GM04504 (cell line): ENCODE data around the gene WDR37.
"Not testable (repeated sequence)": the region's sequence is repeated elsewhere in the genome, so short reads cannot be mapped to it uniquely, and the experiment has no call there.

ENCODE experiments used
- DNase-seq: peaks from one replicate; pipeline ENCODE4 v3.0.0-alpha.2; 2012; ENCODE audit warnings: low read depth

Gene WDR37

GRCh38 chr10:1041514-1041913 is 14.7 kb upstream of the WDR37 start:
- no peak for DNase-seq

GRCh38 chr10:1043532-1043995 is 12.6 kb upstream of the WDR37 start:
- no peak for DNase-seq

GRCh38 chr10:1044146-1044545 is 12.0 kb upstream of the WDR37 start:
- no peak for DNase-seq

GRCh38 chr10:1044964-1045363 is 11.2 kb upstream of the WDR37 start:
- no peak for DNase-seq

DNA sequence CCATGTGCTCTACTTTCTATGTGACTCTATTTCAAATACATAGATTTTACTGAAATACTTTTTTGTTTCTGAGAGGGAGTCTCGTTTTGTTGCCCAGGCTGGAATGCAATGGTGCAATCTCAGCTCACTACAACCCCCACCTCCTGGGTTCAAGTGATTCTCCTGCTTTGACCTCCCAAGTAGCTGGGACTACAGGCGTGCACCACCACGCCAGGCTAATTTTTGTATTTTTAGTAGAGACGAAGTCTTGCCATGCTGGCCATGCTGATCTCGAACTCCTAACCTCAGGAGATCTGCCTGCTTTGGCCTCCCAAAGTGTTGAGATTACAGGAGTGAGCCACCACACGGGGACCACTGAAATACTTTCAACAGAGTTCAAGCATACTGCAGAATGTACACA is 10.8 kb upstream of the WDR37 start:
- DNase-seq, result no peak

DNA sequence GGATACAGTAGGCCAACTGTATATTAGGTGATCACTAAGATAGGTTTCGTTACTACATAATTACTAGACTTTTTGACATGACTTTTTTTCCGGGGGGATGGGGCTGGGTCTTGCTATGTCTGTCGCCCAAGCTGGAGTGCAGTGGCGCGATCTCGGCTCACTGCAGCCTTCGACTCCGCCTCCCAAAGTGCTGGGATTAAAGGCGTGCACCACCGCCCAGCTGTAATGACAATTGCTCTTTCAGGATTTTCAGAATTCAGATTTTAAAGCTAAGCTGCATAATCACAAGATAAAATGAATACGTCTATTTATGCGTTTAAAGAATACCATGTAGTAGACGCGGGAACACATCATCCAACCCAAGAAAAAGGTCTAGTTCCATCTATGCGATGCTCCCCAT is 8.2 kb upstream of the WDR37 start:
- no peak for DNase-seq

DNA sequence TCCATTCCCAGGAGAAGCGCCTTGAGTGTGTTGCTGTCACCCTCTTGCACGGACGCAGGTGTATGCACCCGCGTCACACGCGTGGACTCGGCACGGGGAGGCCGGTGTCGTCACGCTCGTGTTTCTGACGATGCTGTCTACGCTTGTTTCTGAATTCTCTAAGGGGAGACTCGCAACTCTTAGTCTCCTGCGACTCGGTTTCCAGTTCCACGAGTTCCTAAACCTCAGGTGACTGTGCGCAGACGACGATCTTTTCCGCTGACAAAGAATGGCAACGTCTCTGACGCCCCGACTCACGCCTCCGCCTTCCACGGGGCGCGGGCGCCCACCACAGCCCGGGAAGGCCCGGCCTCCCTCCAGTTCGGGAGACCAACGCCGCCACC is 7.8 kb upstream of the WDR37 start:
- DNase-seq, result no peak

DNA sequence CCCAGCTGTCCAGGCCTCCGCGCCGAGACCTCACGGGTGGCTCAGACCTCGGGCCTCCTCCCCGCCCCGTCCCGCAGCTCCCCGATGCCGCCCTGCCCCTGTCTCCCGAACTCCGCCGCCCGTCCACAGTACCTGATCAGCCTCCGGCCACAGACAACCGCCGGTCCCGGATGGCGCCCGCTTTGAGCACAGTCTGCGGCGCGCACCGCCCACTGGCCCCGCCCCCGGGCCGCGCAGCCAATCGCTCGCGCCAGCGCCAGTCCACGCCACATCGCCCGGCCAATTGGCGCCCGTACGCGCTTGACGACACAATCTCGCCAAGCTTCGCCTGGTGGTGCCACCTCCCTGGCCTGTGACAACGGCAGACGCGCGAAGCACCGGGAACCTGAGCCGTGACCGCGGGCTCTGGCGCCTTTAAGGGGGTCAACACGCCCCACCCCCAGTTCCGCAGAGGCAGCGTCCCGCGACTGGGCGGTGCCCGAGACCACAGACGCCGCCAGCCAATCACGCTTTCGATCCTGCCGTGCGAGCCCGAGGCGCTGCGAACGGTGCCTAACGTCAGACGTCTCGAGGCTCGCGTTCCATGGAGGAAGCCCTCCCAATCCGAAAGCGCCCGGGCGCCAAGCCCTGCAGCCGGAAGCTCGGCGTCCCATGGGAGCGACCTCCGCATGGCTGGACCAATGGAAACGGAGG is 7.3 kb upstream of the WDR37 start, which contains the start of gene IDI1:
Gene IDI1 (minus strand): TSS at position 388 of the 693 bp plus-strand sequence. CDS start 116 bp downstream, at position 272.
- peak; percentile 97 for DNase-seq

GRCh38 chr10:1049425-1049958 is 6.7 kb upstream of the WDR37 start:
- no peak for DNase-seq

DNA sequence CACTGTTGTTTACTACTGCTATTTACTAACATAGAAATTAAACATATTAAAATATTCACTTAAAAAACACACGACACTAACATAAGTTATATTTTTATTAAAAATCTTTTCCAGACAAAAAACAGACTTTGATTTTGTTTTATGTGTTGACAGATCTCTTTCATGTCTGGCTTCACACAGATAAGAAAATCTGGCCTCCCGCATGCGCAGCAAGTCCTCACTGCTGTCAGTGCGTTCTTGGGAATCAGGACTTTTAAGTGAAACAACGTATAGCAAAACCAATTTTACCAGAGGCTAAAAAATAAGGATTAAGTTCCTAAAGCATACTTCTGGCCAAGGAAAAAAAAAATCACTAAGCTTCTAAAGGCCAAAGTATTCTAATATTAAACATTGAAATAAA is 6.0 kb upstream of the WDR37 start:
- DNase-seq, result no peak

DNA sequence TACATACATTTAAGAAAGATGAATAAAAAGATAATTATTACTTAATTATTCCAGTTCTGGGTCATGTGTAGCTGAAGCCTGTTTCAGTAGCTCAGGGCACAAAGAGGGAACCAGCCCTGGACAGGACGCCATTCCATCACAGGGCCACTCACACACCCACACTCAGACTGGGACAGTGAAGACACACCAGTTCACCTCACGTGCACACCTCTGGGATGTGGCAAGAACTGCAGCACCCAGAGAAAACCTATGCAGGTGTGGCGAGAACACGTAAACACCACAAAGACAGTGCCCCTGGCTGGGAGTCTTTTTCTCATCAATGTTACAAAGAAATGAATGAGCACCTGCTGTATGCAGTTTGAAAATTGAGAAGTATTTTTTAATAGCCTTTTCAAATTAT is 5.6 kb upstream of the WDR37 start:
- DNase-seq, result no peak

DNA sequence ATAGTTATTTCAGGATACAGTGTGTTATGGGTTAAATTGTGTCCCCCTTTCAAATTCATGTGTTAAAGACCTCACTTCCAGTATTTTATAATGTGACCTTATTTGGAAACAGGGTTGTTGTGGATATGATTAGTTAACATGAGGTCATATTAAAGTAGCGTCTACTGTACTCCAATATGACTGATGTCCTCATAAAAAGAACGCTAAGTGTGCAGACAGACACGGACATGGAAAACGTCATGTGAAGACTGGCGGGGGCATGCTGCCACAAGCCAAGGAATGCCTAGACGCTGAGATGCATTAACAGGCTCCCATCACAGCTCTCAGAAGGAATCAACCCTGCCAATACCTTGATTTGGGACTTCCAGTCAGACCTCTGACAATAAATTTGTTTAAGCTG is 1.5 kb upstream of the WDR37 start:
- DNase-seq, result no peak

DNA sequence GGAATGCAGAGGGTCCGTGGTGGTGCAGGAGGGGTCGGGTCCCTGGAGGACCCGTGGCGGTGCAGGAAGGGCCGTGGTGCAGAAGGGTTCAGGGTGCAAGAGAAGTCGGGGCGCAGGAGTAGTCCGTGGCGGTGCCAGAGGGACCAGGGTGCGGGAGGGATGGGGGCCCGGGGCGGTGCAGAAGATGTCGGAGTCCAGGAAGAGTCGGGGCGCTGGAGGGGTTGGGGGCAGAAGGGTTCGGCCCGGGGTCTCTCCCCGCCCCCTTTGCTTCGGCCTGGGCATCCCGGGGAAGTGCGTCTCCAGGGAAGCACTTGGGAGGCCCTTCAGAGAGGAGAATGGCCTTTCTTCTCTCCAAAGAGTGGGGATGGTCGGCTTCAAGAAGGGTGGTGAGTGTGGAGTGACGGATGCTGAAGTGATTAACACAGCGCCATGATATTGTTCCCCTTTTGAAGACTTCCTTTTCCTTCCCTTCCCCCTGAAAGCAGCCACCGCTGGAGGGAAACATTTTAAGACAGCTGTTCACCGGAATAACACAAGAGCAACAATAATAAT is 997 bp downstream of the WDR37 start:
- no peak for DNase-seq

DNA sequence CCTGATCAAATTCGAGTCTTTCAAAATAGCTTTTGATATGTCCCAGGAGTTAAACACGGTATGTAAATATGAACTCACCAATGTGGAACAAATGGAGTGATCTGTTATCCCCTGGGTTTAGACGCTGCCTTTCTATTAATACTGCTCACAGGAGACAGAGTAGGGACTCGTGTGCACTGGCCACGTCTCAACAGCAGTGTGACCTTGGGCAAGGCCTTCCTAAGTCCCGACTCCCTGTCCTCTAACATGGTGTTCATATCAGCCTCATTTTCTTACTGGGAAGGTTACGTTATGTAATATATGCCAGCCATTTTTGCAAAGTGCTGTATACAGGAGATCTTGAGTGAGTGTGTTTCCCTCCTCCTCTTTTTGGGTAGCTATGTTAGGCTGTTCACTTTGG is 1.8 kb downstream of the WDR37 start:
- no peak for DNase-seq

DNA sequence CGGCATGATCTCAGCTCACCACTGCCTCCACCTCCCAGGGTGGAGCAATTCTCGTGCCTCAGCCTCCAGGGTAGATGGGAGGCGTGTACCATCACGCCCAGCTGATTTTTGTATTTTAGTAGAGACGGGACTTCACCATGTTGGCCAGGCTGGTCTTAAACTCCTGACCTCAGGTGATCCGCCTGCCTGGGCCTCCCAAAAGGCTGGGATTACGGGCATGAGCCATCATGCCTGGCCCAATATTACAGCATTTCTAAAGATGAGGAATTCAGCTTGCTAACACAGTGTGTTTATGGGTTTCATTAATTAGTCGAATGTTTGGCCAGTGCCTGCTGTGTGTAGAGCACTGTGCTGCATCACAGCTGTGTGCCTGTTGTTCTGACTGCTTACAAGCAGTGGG is 3.7 kb downstream of the WDR37 start:
- DNase-seq, result no peak

- no peak for DNase-seq
Observed at GRCh38 chr10:1061930-1062774, 6.0 kb downstream of the WDR37 start.

DNA sequence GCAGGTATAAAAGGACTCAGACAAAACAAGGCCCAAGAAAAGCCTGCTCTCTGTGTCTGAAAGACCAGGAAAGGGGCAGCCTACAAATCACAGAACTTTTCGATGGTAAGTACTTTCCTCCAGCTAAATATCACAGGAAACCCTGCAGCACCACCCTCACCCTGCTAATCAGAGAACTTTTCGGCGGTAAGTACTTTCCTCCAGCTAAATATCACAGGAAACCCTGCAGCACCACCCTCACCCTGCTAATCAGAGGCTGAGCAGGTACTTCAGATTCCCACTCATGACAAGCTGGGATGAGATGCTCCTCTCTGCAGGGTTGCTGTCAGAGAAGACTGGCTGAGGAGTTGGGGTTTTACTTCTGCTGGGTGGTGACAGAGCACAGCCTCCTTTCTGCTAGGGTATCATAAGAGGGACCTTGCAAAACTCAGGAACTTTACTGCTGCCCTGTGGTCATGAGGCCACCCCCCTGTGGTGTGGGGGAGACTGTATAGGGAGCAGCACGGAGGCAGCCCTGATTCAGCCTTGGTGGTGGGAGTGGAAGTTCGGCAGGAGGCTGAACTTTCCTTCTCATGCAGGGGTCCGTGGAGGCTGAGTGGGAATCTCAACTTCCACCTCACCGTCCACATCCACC is 7.2 kb downstream of the WDR37 start:
- no peak for DNase-seq

DNA sequence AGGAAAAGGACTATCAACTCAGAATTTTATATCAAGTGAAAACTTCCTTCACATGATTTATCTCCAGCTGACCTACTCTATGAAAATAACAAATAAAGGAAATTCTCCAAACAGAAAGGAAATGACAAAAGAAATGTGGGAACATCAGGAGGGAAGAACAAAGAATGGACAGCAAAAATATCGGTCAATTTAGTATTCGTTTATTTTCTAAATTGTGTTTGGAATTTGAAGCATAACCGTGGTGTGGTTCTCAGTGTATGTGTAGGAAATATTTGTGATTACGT is 8.7 kb downstream of the WDR37 start:
- DNase-seq, result no peak

DNA sequence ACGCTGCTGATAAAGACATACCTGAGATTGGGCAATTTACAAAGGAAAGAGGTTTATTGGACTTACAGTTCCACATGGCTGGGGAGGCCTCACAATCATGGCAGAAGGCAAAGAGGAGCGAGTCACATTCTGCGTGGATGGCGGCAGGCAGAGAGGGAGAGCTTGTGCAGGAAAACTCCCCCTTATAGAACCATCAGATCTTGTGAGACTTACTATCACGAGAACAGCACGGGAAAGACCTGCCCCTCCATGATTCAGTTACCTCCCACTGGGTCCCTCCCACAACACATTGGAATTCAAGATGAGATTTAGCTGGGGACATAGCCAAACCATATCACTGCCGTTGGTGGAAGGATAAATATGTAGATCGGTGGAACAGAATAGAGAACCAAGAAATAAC is 10.5 kb downstream of the WDR37 start:
- not testable (repeated sequence) for DNase-seq

- no peak for DNase-seq
Observed at GRCh38 chr10:1068380-1069361, 12.5 kb downstream of the WDR37 start.

GRCh38 chr10:1070919-1071318 is 14.7 kb downstream of the WDR37 start:
- no peak for DNase-seq
